KOPT-K1 (cell line): ENCODE results near the gene FNIP1.
"Not testable (repeated sequence)": the region's sequence is repeated elsewhere in the genome, so short reads cannot be mapped to it uniquely, and the experiment has no call there.

Experiments
- H3K27ac ChIP-seq: fragments of 200-600 bp; sonication (generic); 2 replicates; pipeline ENCODE4 v1.5.1; 2016; ENCODE audit warnings: antibody characterized with exemption, mild to moderate bottlenecking, low read depth, low read length; ENCODE audit not compliant: poor library complexity, severe bottlenecking
- H3K36me3 ChIP-seq: fragments of 200-600 bp; sonication (generic); 2 replicates; pipeline ENCODE4 v1.5.1; 2017; ENCODE audit warnings: antibody characterized with exemption, mild to moderate bottlenecking, low read length, moderate library complexity; ENCODE audit not compliant: insufficient read depth
- H3K9me3 ChIP-seq: fragments of 200-600 bp; sonication (generic); 2 replicates; pipeline ENCODE4 v1.5.1; 2017; ENCODE audit warnings: antibody characterized with exemption, low read length, mild to moderate bottlenecking; ENCODE audit not compliant: insufficient read depth, poor library complexity, severe bottlenecking

Gene FNIP1

GRCh38 chr5:131795228-131795627, 1.6 kb downstream of the FNIP1 start:
- Histone ChIP-seq H3K27ac (no peak overlapping the region), H3K9me3 (no peaks in the 10 kb centered on the region), H3K36me3 (peaks cover 12% of the 10 kb centered on the region; the same call in 1 of the 2 replicates)

GRCh38 chr5:131794586-131794985, 2.2 kb downstream of the FNIP1 start:
- Histone ChIP-seq H3K9me3 (no peaks in the 10 kb centered on the region), H3K36me3 (peaks cover 12% of the 10 kb centered on the region; the same call in 1 of the 2 replicates), H3K27ac (no peak overlapping the region)

DNA sequence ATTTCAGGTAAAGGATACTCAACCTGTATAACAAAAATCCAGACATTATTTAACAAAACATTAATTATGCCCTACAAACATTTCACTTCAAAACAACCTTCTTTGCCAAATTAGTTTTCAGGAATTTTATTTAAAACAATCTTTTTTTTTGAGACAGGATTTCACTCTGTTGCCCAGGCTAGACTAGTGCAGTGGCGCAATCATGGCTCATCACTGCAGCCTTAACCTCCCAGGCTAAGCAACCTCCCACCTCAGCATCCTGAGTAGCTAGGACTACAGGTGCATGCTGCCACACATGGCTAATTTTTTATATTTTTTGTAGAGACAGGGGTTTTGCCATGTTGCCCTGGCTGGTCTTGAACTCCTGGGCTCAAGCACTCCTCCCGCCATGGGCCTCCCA, 3.9 kb downstream of the FNIP1 start:
- Histone ChIP-seq H3K27ac (no peak overlapping the region), H3K9me3 (no peaks in the 10 kb centered on the region), H3K36me3 (peaks cover 12% of the 10 kb centered on the region; the same call in 1 of the 2 replicates)

DNA sequence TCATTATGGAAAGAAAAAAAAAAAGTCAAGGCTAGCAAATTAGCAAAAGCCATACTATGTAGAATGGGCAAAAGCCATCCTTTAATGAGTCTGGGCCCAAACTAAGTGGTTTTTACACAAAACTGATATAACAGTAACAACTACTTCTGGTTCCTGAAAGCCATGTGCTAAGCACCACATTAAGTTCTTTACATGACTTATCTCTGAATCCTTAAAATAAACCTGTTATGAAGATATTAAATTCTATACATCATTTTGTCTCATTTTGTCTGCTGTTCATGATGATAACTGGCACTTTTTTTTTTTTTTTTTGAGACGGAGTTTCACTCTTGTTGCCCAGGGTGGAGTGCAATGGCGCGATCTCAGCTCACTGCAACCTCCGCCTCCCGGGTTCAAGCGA, 5.0 kb downstream of the FNIP1 start:
- Histone ChIP-seq H3K27ac (no peak overlapping the region), H3K36me3 (peaks cover 12% of the 10 kb centered on the region; the same call in 1 of the 2 replicates), H3K9me3 (no peaks in the 10 kb centered on the region)

GRCh38 chr5:131790550-131790949, 6.3 kb downstream of the FNIP1 start:
- Histone ChIP-seq H3K36me3 (peaks cover 12% of the 10 kb centered on the region; the same call in 1 of the 2 replicates), H3K27ac (no peak overlapping the region), H3K9me3 (no peaks in the 10 kb centered on the region)

- Histone ChIP-seq H3K36me3 (peaks cover 12% of the 10 kb centered on the region; the same call in 1 of the 2 replicates), H3K9me3 (no peaks in the 10 kb centered on the region), H3K27ac (no peak overlapping the region)
Observed at GRCh38 chr5:131789765-131790164, 7.1 kb downstream of the FNIP1 start.

DNA sequence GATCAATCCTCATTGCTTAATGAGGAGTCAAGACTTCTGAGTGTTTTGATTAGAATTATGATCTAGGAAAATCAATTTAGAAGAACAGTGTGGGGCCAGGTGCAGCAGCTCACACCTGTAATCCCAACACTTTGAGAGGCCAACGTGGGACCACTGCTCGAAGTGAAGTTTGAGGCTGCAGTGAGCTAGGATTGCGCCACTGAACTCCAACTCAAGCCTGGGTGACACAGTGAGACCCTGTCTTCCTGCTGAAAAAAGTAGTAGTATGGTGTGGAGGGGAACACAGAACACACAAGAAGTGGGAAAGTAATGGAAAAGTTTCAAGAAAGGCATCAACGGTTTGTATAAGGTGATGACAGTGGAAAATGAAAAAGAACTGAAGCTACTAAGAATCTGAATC, 9.1 kb downstream of the FNIP1 start:
- H3K27ac ChIP-seq = no peak overlapping the region

DNA sequence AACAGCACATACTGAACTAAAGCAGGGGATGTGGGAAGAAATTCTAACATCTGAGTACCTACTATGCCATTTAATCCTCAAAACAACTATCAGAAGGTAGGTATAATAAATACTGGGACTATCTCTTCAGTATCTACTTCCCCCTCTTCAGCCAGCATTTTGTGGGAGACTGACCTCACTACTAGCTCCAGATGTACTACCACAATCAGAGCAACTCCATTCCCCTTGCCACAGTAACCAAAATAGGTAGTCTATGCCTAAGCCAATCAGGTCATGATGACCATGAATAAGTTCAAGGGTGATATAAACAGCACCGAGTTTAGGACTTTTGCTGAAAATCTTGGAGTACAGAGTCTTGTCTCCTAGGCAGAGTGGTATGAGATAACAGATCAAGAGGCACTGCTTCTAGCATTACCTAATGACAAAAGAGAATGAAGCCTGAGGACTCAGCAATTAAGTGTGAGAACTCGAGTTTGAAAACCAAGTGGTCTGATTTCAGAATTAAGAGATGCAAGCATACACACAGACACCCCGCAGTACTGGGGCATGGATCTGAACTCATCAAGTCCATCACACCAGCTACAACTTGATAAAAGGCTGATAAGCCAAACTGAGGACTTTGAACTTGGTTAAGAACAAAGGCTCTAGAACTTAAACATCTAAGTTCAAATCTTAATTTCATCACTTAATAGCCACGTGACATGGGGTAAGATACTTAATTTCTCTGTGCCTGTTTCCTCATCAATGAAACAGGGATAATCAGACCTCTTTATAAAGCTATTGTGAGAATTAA, 9.7 kb downstream of the FNIP1 start:
- H3K27ac ChIP-seq = no peak overlapping the region
- H3K36me3 ChIP-seq = peaks cover 4% of the 10 kb centered on the region; the same call in 1 of the 2 replicates
- no peaks in the 10 kb centered on the region for H3K9me3 ChIP-seq

More for the DNA sequence above, 9.1 kb downstream of the FNIP1 start:
- no peaks in the 10 kb centered on the region for H3K9me3 ChIP-seq
- H3K36me3 ChIP-seq = peaks cover 8% of the 10 kb centered on the region; the same call in 1 of the 2 replicates

DNA sequence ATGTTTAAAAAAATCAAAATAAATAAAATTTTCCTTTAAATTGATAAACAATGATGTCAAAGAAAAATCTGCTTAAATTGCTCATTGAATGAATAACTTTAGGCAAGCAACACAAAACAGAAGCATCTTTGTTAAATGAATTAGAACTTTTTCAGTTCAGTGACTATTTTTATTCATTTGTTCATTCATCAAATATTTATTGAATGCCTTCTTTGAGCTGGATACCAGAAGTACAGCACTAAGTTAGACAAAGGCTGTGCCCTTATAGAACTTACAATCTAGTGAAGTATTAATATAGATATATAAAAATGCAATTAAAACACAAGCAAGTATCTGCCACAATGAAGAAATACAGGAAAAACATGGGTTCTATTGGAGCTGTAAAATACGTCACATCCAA, 10.8 kb downstream of the FNIP1 start:
- no peaks in the 10 kb centered on the region for H3K9me3 ChIP-seq
- H3K27ac ChIP-seq = no peak overlapping the region
- H3K36me3 ChIP-seq = peaks cover 7% of the 10 kb centered on the region; the same call in 1 of the 2 replicates

- Histone ChIP-seq H3K9me3 (no peaks in the 10 kb centered on the region), H3K36me3 (peaks cover 7% of the 10 kb centered on the region; the same call in 1 of the 2 replicates), H3K27ac (no peak overlapping the region)
Observed at GRCh38 chr5:131783874-131784273, 12.9 kb downstream of the FNIP1 start.

GRCh38 chr5:131783357-131783756, 13.5 kb downstream of the FNIP1 start:
- Histone ChIP-seq H3K27ac (no peak overlapping the region), H3K36me3 (peaks cover 7% of the 10 kb centered on the region; the same call in 1 of the 2 replicates), H3K9me3 (no peaks in the 10 kb centered on the region)

GRCh38 chr5:131782717-131783116, 14.1 kb downstream of the FNIP1 start:
- no peaks in the 10 kb centered on the region for H3K9me3 ChIP-seq
- H3K36me3 ChIP-seq = peaks cover 7% of the 10 kb centered on the region; the same call in 1 of the 2 replicates
- H3K27ac ChIP-seq = no peak overlapping the region

DNA sequence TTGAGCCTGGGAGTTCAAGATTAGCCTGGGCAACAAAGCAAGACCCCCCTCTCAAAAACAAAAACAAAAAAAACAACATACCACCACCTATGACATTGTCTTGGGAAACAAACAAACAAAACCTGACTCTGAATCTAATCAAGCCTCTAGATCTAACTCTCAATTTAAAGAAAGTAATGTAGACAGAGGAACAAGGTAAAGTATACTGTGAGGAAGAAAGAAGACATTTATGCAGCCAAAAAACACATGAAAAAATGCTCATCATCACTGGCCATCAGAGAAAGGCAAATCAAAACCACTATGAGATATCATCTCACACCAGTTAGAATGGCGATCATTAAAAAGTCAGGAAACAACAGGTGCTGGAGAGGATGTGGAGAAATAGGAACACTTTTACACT, 18.7 kb downstream of the FNIP1 start:
- H3K36me3 ChIP-seq, H3K27ac ChIP-seq, H3K9me3 ChIP-seq: not testable (repeated sequence)

DNA sequence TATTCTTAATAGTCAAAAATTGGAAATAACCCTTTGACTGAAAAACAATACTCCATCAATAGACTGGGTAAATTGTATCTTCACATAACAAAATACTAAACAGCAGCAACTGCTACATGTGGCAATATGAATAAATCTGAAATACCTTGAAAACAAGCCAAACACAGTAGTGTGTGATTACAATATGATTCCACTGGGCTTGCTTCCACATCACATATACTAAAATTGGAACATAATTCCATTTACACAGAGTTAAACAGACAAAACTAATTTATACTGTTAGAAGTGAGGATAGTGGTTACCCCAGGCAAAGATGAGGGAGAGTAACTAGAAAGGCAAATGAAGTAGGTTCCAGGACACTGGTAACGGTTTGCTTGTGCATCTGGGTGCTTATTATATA, 20.4 kb downstream of the FNIP1 start:
- Histone ChIP-seq H3K27ac (no peak overlapping the region), H3K9me3 (no peaks in the 10 kb centered on the region)

GRCh38 chr5:131774652-131775367, 22.0 kb downstream of the FNIP1 start:
- H3K27ac ChIP-seq = no peak overlapping the region
- no peaks in the 10 kb centered on the region for H3K36me3 ChIP-seq
- H3K9me3 ChIP-seq = no peaks in the 10 kb centered on the region

More for the DNA sequence above, 20.4 kb downstream of the FNIP1 start:
- H3K36me3 ChIP-seq = no peaks in the 10 kb centered on the region
